IPS-20b (cell line): ENCODE results near the gene MGAT5.
"Not testable (repeated sequence)": the region's sequence is repeated elsewhere in the genome, so short reads cannot be mapped to it uniquely, and the experiment has no call there.

ENCODE experiments used
- H3K27ac ChIP-seq: one replicate; pipeline ENCODE4 v1.5.1; 2013; ENCODE audit warnings: low read length
- H3K27me3 ChIP-seq: 2 replicates; pipeline ENCODE4 v1.6.1; 2013; ENCODE audit warnings: mild to moderate bottlenecking, low read length, inconsistent platforms; ENCODE audit not compliant: insufficient read depth
- H3K36me3 ChIP-seq: 2 replicates; pipeline ENCODE4 v1.6.1; 2013; ENCODE audit warnings: low read depth, mild to moderate bottlenecking, inconsistent platforms, low read length, moderate library complexity; ENCODE audit not compliant: insufficient read depth
- H3K4me1 ChIP-seq: 2 replicates; pipeline ENCODE4 v1.6.1; 2013; ENCODE audit warnings: mild to moderate bottlenecking, control low read depth, inconsistent platforms, low read length, moderate library complexity; ENCODE audit not compliant: insufficient read depth
- H3K4me3 ChIP-seq: 2 replicates; pipeline ENCODE4 v1.5.1; 2013; ENCODE audit warnings: mild to moderate bottlenecking, low read length, inconsistent platforms
- H3K9ac ChIP-seq: 2 replicates; pipeline ENCODE4 v1.6.1; 2013; ENCODE audit warnings: low read depth, mild to moderate bottlenecking, inconsistent platforms, low read length, moderate library complexity
- H3K9me3 ChIP-seq: 2 replicates; pipeline ENCODE4 v1.6.1; 2013; ENCODE audit warnings: mild to moderate bottlenecking, low read depth, low read length, inconsistent platforms; ENCODE audit not compliant: insufficient read depth

Gene MGAT5

GRCh38 chr2:134282629-134283400 is 28.9 kb downstream of the MGAT5 start:
- Histone ChIP-seq H3K27me3 (no peaks in the 10 kb centered on the region), H3K4me3 (no peak overlapping the region), H3K4me1 (no peaks in the 10 kb centered on the region), H3K9me3 (no peaks in the 10 kb centered on the region), H3K27ac (no peak overlapping the region), H3K36me3 (no peaks in the 10 kb centered on the region), H3K9ac (no peak overlapping the region)

GRCh38 chr2:134283661-134284060 is 29.8 kb downstream of the MGAT5 start:
- Histone ChIP-seq H3K27ac (no peak overlapping the region), H3K9ac (no peak overlapping the region), H3K27me3 (no peaks in the 10 kb centered on the region), H3K4me3 (no peak overlapping the region), H3K9me3 (no peaks in the 10 kb centered on the region), H3K4me1 (no peaks in the 10 kb centered on the region), H3K36me3 (no peaks in the 10 kb centered on the region)

- no peak overlapping the region for H3K4me3 ChIP-seq
- H3K9ac ChIP-seq: no peak overlapping the region
- H3K27me3 ChIP-seq: no peaks in the 10 kb centered on the region
- H3K36me3 ChIP-seq: no peaks in the 10 kb centered on the region
- H3K27ac ChIP-seq: no peak overlapping the region
- no peaks in the 10 kb centered on the region for H3K9me3 ChIP-seq
- H3K4me1 ChIP-seq: no peaks in the 10 kb centered on the region
Observed at GRCh38 chr2:134284119-134284670, 30.3 kb downstream of the MGAT5 start.

- Histone ChIP-seq H3K9ac (no peak overlapping the region), H3K9me3 (no peaks in the 10 kb centered on the region), H3K4me1 (no peaks in the 10 kb centered on the region), H3K27ac (no peak overlapping the region), H3K27me3 (no peaks in the 10 kb centered on the region), H3K4me3 (no peak overlapping the region), H3K36me3 (no peaks in the 10 kb centered on the region)
Observed at GRCh38 chr2:134287323-134287722, 33.5 kb downstream of the MGAT5 start.

GRCh38 chr2:134288814-134289213 is 34.9 kb downstream of the MGAT5 start:
- Histone ChIP-seq H3K4me1 (0 out of 2 replicates have a peak, but pooled peaks cover 6% of the 10 kb centered on the region), H3K4me3 (no peak overlapping the region), H3K27ac (no peak overlapping the region), H3K9ac (no peak overlapping the region), H3K36me3 (no peaks in the 10 kb centered on the region), H3K27me3 (no peaks in the 10 kb centered on the region), H3K9me3 (no peaks in the 10 kb centered on the region)

- Histone ChIP-seq H3K27me3 (no peaks in the 10 kb centered on the region), H3K27ac (no peak overlapping the region), H3K9ac (no peak overlapping the region), H3K36me3 (no peaks in the 10 kb centered on the region), H3K9me3 (no peaks in the 10 kb centered on the region), H3K4me3 (no peak overlapping the region), H3K4me1 (0 out of 2 replicates have a peak, but pooled peaks cover 6% of the 10 kb centered on the region)
Observed at GRCh38 chr2:134289225-134289624, 35.4 kb downstream of the MGAT5 start.

GRCh38 chr2:134290358-134290757 is 36.5 kb downstream of the MGAT5 start:
- H3K4me1 ChIP-seq: 0 out of 2 replicates have a peak, but pooled peaks cover 11% of the 10 kb centered on the region

GRCh38 chr2:134292514-134292913 is 38.6 kb downstream of the MGAT5 start:
- H3K27ac ChIP-seq: no peak overlapping the region
- no peak overlapping the region for H3K4me3 ChIP-seq
- H3K4me1 ChIP-seq: 0 out of 2 replicates have a peak, but pooled peaks cover 11% of the 10 kb centered on the region

More at GRCh38 chr2:134290358-134290757, 36.5 kb downstream of the MGAT5 start:
- Histone ChIP-seq H3K36me3 (no peaks in the 10 kb centered on the region), H3K27ac (no peak overlapping the region), H3K9ac (no peak overlapping the region), H3K27me3 (no peaks in the 10 kb centered on the region), H3K9me3 (no peaks in the 10 kb centered on the region), H3K4me3 (no peak overlapping the region)

GRCh38 chr2:134293719-134294537 is 40.1 kb downstream of the MGAT5 start:
- 0 out of 2 replicates have a peak, but pooled peaks cover 11% of the 10 kb centered on the region for H3K4me1 ChIP-seq
- no peak overlapping the region for H3K4me3 ChIP-seq
- H3K27ac ChIP-seq: no peak overlapping the region
- H3K27me3 ChIP-seq: no peaks in the 10 kb centered on the region
- H3K9me3 ChIP-seq: no peaks in the 10 kb centered on the region
- no peaks in the 10 kb centered on the region for H3K36me3 ChIP-seq
- no peak overlapping the region for H3K9ac ChIP-seq

More at GRCh38 chr2:134292514-134292913, 38.6 kb downstream of the MGAT5 start:
- Histone ChIP-seq H3K9ac (no peak overlapping the region), H3K36me3 (no peaks in the 10 kb centered on the region), H3K27me3 (no peaks in the 10 kb centered on the region), H3K9me3 (no peaks in the 10 kb centered on the region)

- not testable (repeated sequence) for H3K9me3 ChIP-seq, H3K36me3 ChIP-seq, H3K9ac ChIP-seq, H3K4me3 ChIP-seq, H3K27ac ChIP-seq, H3K27me3 ChIP-seq
- 0 out of 2 replicates have a peak, but pooled peaks cover 11% of the 10 kb centered on the region for H3K4me1 ChIP-seq
Observed at GRCh38 chr2:134294598-134294997, 40.7 kb downstream of the MGAT5 start.

- Histone ChIP-seq H3K4me1 (0 out of 2 replicates have a peak, but pooled peaks cover 11% of the 10 kb centered on the region), H3K27ac (no peak overlapping the region), H3K4me3 (no peak overlapping the region), H3K9ac (no peak overlapping the region), H3K9me3 (no peaks in the 10 kb centered on the region), H3K36me3 (no peaks in the 10 kb centered on the region), H3K27me3 (no peaks in the 10 kb centered on the region)
Observed at GRCh38 chr2:134295441-134295840, 41.6 kb downstream of the MGAT5 start.
